GM18511 (cell line): ENCODE measurements around the gene INTS2.
"Not testable (repeated sequence)": the region's sequence is repeated elsewhere in the genome, so short reads cannot be mapped to it uniquely, and the experiment has no call there.

Experiments used
- ATAC-seq: cut with Tn5 transposase; IDR thresholded peaks from one replicate; pipeline ENCODE4 v1.9.1; 2021; ENCODE audit warnings: mild to moderate bottlenecking, moderate library complexity; ENCODE audit not compliant: unreplicated experiment

INTS2 gene

DNA sequence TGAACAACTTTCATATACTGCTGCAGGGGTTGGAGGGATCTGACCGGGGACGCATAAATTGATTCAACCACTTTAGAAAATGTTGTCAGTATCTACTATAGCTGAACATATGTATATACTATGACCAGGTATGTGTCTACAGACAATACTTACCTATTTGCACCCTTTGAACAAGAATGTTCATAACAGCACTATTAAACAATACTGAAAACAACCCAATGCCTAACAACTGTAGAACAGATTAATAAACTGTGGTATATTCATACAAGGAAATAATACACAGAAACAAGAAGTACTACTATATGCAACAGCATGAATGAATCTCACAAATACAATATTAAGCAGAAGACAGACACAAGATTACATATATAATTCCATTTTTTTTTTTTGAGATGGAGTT lies 74.9 kb downstream of the INTS2 start:
- no peak for ATAC-seq

DNA sequence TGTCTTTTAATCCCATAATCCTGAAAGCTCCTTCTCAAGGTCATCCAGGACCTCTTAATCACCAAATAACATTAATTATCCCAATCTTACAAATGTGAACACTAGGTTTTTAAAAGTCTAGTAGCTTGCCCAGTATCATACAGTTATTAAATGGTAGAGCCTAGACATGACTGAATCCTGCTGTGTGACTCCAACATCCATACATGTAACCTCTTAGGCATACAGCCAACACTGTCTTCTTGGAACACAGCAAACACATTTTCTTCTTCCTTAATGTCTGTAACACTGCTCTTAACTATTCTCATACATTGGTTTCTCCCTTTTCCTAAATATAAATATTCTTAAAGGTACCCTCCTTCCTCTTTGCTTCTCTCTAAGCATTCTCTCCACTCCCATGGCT lies 78.1 kb downstream of the INTS2 start:
- ATAC-seq, result no peak

- ATAC-seq, result no peak
These were observed 78.9 kb downstream of the INTS2 start for GRCh38 chr17:61848896-61849295.

DNA sequence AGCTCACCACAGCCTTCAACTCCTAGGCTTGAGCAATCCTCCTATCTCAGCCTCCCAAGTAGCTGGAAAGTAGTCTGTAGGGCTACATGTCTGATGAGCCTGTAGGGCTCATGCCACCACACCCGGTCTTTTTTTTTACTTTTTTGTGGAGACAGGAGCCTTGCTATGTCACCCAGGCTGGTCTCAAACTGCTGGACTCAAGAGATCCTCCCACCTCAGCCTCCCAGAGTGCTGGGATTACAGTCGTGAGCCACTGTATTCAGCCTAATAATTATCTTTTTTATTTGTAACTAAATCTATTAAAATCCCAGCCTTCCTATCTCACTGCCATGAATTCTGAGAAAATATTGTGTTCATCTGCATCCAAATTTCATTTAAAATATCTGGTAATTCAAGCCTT lies 79.5 kb downstream of the INTS2 start:
- no peak for ATAC-seq

- no peak for ATAC-seq
These were observed 80.1 kb downstream of the INTS2 start for GRCh38 chr17:61847659-61848058.

DNA sequence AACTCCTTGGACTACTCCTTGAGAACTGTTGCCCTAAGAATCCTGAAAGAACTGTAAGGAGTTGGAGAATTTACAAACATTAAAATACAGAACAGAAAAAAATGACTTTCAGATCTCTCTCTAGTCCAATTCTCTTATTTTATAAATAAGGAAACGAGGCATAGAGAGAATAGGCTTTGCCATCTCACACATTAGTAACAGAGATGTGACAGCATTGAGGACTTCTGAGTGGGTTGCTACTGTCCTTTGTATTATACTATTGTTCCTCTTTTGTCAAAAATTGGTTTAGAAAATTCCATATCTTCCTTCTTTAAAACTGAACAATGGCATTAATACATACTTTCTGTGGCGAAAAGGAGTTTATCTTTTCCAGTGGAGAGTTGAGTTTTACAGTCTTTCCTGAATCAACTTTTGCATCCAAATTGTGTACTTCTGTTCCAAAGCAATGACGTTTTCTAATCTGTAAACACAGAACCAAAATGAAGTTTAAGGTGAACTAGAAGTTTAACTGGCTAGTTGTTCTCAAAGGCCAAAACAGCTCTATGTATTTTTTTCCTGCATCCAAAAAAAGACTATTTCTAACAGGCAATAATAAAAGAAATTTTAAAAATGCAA lies 80.9 kb downstream of the INTS2 start:
- ATAC-seq, result no peak

GRCh38 chr17:61846088-61846487 lies 81.7 kb downstream of the INTS2 start:
- ATAC-seq, result no peak

GRCh38 chr17:61843435-61843834 lies 84.3 kb downstream of the INTS2 start:
- no peak for ATAC-seq

DNA sequence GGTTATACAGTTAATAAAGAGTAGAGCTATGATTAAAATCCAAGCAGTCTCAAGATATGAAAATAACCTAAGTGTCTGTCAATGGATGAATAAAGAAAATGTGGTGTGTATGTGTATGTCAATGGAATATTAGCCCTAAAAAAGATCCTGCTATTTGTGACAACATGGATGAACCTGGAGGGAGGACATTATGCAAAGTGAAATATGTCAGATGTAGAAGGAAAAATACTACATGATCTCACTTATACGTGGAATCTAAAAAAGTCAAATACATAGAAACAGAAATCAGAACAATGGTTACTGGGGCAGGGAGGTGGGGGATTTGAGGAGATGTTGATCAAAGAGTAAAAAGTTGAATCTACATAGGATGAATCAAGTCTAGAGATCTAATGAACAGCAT lies 84.9 kb downstream of the INTS2 start:
- ATAC-seq, result no peak

GRCh38 chr17:61839300-61839786 lies 88.4 kb downstream of the INTS2 start:
- ATAC-seq, result no peak

DNA sequence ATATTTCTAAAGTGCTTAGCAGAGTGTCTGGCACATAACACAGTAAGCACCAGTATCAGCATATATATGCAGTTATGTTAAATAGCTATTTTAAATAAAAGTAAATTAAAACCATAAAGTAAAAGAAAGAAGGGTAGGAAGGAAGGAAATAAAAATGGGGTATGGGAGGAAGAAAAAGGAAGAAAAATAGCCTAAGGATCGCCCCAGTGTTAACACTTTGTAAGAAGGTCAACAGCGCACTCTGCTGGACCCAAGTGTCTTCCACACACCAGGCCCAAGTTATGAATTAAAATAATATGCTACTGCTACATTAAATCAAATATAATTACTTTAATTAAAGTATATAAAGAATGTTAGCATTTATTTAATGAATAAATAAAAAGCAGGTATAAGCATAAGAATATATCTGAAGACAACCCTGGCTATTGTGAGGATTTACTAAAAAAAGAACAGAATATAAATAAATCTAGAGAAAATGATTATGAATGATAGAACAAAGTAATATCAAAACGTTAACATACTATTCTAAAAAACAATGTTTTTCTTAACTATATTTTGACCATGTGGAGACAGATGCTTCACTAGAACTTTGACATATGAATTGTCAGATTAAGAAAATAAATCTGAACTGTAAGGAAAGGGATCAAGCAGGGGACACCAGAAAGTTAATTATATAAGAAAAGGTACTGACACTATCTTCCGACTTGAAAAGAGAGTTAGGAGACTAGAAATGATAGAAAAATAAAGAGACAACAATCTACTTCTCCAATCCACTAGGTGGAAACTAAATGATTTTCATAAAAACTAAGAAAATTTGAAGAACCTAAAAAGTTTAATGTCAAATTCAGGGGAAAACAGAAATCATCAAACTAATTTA lies 90.4 kb downstream of the INTS2 start:
- ATAC-seq, result no peak

DNA sequence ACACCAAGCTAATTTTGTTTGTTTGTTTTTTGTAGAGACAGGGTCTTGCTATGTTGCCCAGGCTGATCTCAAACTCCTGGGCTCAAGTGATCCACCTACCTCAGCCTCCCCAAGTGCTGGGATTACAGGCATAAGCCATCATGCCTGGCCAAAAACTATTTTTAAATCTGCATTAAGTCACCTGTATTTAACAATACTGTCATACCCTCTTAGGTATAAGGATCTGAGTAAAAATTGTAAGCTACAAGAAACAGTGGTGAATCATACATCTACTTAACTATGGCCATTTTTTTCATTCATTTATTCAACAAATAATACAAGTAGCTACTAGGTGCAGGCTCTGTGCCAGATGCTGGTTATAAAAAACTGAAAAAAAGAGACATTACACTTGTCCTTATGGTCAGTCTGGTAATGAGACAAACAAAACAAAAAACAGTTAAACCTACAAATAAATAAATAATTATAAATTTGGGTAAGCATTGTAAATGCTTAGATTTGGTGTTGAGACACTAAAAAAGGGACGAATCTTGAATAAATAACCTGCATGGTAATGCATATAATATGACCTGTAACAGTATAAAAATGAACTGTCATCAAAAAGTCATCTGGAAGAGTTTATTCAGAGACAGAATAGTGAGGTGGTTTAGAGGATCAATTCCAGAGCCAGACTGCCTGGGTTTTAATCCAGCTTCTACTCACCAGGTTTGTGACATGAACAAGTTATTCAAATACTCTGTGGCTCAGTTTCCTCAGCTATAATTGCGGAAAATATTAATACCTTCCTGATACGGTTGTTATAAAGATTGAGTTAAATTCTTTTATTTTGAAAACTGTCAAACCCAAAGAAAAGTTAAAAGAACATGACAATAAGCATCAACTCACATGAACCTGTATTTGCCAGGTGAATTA lies 91.3 kb downstream of the INTS2 start:
- no peak for ATAC-seq

GRCh38 chr17:61835606-61836005 lies 92.2 kb downstream of the INTS2 start:
- ATAC-seq, result no peak

- no peak for ATAC-seq
These were observed 93.2 kb downstream of the INTS2 start for GRCh38 chr17:61834610-61835009.

GRCh38 chr17:61833536-61834193 lies 94.1 kb downstream of the INTS2 start:
- no peak for ATAC-seq

- no peak for ATAC-seq
These were observed 95.3 kb downstream of the INTS2 start for GRCh38 chr17:61832463-61832862.

DNA sequence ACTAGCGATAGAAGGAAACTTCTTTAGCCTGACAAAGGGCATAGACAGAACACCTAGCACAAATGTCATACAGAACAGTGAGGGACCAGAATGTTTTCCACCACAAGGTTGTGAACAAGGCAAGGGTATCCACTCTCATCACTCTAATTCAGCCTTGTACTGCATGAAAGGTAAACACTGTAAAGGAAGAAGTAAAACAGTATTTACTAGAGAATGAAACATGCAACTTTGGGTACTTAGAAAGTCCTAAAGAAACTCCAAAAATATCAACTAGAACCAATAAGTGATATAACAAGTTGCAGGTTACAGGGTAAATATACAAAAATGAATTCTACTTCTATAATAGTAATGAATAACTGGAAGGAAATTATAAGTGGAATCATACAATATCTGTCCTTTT lies 96.7 kb downstream of the INTS2 start:
- ATAC-seq, result no peak

DNA sequence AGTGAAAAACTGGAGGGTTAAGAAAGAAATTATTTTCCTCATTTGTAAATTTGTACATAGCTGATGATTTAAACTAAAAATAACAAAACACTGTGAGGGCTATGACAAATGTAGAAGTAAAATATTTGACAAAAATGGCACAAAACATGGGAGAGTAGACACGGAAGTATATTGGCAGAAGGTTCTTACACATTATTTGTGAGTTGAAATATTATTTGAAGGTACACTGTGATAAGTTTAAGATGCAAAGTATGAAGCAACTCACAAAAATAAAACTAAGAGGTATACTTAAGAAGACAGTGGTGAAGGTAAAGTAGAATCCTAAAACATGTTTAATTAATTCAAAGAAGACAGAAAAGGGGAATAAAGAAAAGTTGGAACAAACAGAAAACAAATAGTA lies 99.1 kb downstream of the INTS2 start:
- ATAC-seq, result no peak

- no peak for ATAC-seq
These were observed 100.0 kb downstream of the INTS2 start for GRCh38 chr17:61827649-61828395.

DNA sequence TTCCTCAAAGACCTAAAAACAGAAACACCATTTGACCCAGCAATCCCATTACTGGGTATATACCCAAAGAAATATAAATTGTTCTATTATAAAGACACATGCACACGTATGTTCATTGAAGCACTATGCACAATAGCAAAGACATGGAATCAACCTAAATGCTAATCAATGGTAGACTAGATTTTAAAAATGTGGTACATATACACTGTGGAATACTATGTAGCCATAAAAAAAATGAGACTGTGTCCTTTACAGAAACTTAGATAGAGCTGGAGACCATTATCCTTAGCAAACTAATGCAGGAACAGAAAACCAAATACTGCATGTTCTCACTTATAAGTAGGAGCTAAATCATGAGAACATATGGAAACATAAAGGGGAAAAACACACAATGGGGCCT lies 100.9 kb downstream of the INTS2 start:
- not testable (repeated sequence) for ATAC-seq
